Measurements from ENCODE around the gene NIPBL.

Gene NIPBL

DNA sequence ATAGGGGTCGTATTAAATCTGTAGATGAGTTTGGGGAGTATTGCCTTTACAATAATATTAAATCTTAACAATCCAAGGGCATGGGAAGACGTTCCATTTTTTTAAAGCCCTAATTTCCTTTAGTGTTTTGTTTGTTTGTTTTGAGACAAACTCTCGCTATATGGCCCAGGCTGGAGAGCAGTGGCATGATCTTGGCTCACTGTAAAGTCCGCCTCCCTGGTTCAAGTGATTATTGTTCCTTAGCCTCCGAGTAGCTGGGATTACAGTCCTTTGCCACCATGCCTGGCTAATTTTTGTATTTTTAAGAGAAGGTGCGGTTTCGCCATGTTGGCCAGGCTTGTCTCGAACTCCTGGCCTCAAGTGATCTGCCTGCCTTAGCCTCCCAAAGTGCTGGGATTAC, 19.9 kb downstream of the NIPBL start:
- Histone ChIP-seq H2AK5ac (ENCODE audit: low read depth, low read length) (no peak overlapping the region), H2BK12ac (ENCODE audit: low read length) (no peak overlapping the region), H3K27me3 (ENCODE audit: control insufficient read depth in 3 of 3, insufficient read depth in 3 of 3, low read depth in 1 of 3, low read length in 3 of 3) (no peaks in the 10 kb centered on the region), H3K14ac (ENCODE audit: low read length) (no peak overlapping the region), H3K4ac (ENCODE audit: low read length) (no peak overlapping the region), H2BK120ac (ENCODE audit: low read depth, low read length) (no peak overlapping the region), H3K18ac (ENCODE audit: low read length) (no peak overlapping the region), H3K23ac (ENCODE audit: low read depth, low read length, poor library complexity) (no peak overlapping the region), H2AFZ (ENCODE audit: low read length) (no peak overlapping the region), H3K4me2 (ENCODE audit: insufficient read depth, low read length, poor library complexity, severe bottlenecking) (no peak overlapping the region), H4K91ac (ENCODE audit: low read depth, low read length, poor library complexity) (no peak overlapping the region), H3K9me3 (replicated peaks in 1 of 2; ENCODE audit: control insufficient read depth in 2 of 2, insufficient read depth in 1 of 2, low read depth in 1 of 2, low read length in 2 of 2) (peaks cover 0 to 37% of the 10 kb centered on the region in 2 donors), H2BK5ac (ENCODE audit: low read length) (no peak overlapping the region), H3K4me3 (ENCODE audit: low read length in 2 of 2) (no peak overlapping the region), H3K79me1 (ENCODE audit: low read depth, low read length) (no peaks in the 10 kb centered on the region), H3K9ac (ENCODE audit: low read depth, low read length, poor library complexity) (no peak overlapping the region), H3K36me3 (replicated peaks in 1 of 2; ENCODE audit: control insufficient read depth in 2 of 2, insufficient read depth in 2 of 2, low read length in 2 of 2) (peaks cover 0 to 13% of the 10 kb centered on the region in 2 donors), H4K8ac (ENCODE audit: low read depth, low read length) (no peak overlapping the region), H3K4me1 (ENCODE audit: control insufficient read depth in 2 of 2, insufficient read depth in 1 of 2, low read depth in 1 of 2, low read length in 2 of 2) (no peaks in the 10 kb centered on the region), H3K27ac (replicated peaks; ENCODE audit: low read length) (no peak overlapping the region), H2BK15ac (ENCODE audit: low read length) (no peak overlapping the region)
- no peak for DNase-seq (ENCODE audit: low spot score)
- WGBS, 2 donors (ENCODE audit: extremely low coverage in 2 of 2, insufficient read length in 2 of 2, insufficient replicate concordance in 1 of 2): no CpG with 5 or more reads among the region's 8 CpGs

DNA sequence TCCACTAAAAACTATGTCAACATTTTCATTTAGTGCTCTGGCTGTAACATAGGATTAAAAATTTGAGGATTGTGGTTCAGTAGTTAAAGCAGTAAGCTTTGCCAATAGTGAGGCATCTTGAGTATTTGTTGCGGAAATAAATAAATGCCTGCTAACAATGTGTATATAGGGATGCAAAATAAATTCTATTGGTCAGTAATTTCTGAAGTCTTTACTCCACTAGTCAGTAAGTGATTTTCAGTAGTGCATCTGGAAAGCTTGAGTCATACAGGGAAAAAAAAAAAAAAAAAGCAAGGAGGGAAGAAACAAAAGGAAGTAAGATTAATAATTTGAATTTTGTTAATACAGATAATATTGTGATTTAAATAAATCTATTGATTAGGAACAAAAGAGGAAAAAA, 21.0 kb downstream of the NIPBL start:
- H3K27ac ChIP-seq (replicated peaks; ENCODE audit: low read length): no peak overlapping the region

DNA sequence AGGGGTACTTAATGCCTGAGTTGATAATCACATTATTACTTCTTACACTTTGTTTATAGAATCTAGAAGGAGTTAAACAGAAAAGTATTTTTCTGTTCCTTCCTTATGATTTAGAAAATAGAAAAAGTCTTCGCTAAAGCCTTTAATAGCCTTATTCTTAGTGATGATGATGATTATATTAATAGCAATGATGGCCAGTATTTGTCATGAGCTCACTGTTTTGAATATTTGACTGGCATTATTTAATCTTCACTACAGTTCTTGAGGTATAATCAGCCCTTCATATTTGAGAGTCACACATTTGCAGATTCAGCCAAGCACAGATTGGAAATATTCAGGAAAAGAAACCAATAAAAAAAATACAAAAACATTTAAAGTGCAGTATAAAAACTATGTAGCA, 23.3 kb downstream of the NIPBL start:
- no CpG with 5 or more reads among the region's 1 CpG for WGBS, 2 donors (ENCODE audit: extremely low coverage in 2 of 2, insufficient read length in 2 of 2, insufficient replicate concordance in 1 of 2)
- H3K9ac ChIP-seq (ENCODE audit: low read depth, low read length, poor library complexity): no peak overlapping the region
- no peak overlapping the region for H2BK120ac ChIP-seq (ENCODE audit: low read depth, low read length)
- H3K4ac ChIP-seq (ENCODE audit: low read length): no peak overlapping the region
- peaks cover 0 to 4% of the 10 kb centered on the region in 2 donors for H3K36me3 ChIP-seq (replicated peaks in 1 of 2; ENCODE audit: control insufficient read depth in 2 of 2, insufficient read depth in 2 of 2, low read length in 2 of 2)
- H3K4me3 ChIP-seq (ENCODE audit: low read length in 2 of 2): no peak overlapping the region
- no peak overlapping the region for H2AFZ ChIP-seq (ENCODE audit: low read length)
- H2BK15ac ChIP-seq (ENCODE audit: low read length): no peak overlapping the region
- H3K23ac ChIP-seq (ENCODE audit: low read depth, low read length, poor library complexity): no peak overlapping the region
- no peak overlapping the region for H2BK5ac ChIP-seq (ENCODE audit: low read length)
- H3K27me3 ChIP-seq (ENCODE audit: control insufficient read depth in 3 of 3, insufficient read depth in 3 of 3, low read depth in 1 of 3, low read length in 3 of 3): no peaks in the 10 kb centered on the region
- H2BK12ac ChIP-seq (ENCODE audit: low read length): no peak overlapping the region
- H3K4me1 ChIP-seq (ENCODE audit: control insufficient read depth in 2 of 2, insufficient read depth in 1 of 2, low read depth in 1 of 2, low read length in 2 of 2): no peaks in the 10 kb centered on the region
- H3K4me2 ChIP-seq (ENCODE audit: insufficient read depth, low read length, poor library complexity, severe bottlenecking): no peak overlapping the region
- no peak overlapping the region for H3K27ac ChIP-seq (replicated peaks; ENCODE audit: low read length)
- no peak overlapping the region for H3K18ac ChIP-seq (ENCODE audit: low read length)
- no peak overlapping the region for H4K8ac ChIP-seq (ENCODE audit: low read depth, low read length)
- H4K91ac ChIP-seq (ENCODE audit: low read depth, low read length, poor library complexity): no peak overlapping the region
- H3K14ac ChIP-seq (ENCODE audit: low read length): no peak overlapping the region
- peaks cover 2% of the 10 kb centered on the region for H3K79me1 ChIP-seq (ENCODE audit: low read depth, low read length)
- peaks cover 0 to 40% of the 10 kb centered on the region in 2 donors for H3K9me3 ChIP-seq (replicated peaks in 1 of 2; ENCODE audit: control insufficient read depth in 2 of 2, insufficient read depth in 1 of 2, low read depth in 1 of 2, low read length in 2 of 2)
- DNase-seq (ENCODE audit: low spot score): no peak
- H2AK5ac ChIP-seq (ENCODE audit: low read depth, low read length): no peak overlapping the region

More for the DNA sequence above, 21.0 kb downstream of the NIPBL start:
- no peak overlapping the region for H3K23ac ChIP-seq (ENCODE audit: low read depth, low read length, poor library complexity)
- H3K9me3 ChIP-seq (replicated peaks in 1 of 2; ENCODE audit: control insufficient read depth in 2 of 2, insufficient read depth in 1 of 2, low read depth in 1 of 2, low read length in 2 of 2): peaks cover 0 to 40% of the 10 kb centered on the region in 2 donors
- H3K4me3 ChIP-seq (ENCODE audit: low read length in 2 of 2): no peak overlapping the region
- no peak overlapping the region for H2AK5ac ChIP-seq (ENCODE audit: low read depth, low read length)
- no peak overlapping the region for H2AFZ ChIP-seq (ENCODE audit: low read length)
- no peak overlapping the region for H2BK12ac ChIP-seq (ENCODE audit: low read length)
- H3K36me3 ChIP-seq (replicated peaks in 1 of 2; ENCODE audit: control insufficient read depth in 2 of 2, insufficient read depth in 2 of 2, low read length in 2 of 2): peaks cover 0 to 8% of the 10 kb centered on the region in 2 donors
- no peak overlapping the region for H4K8ac ChIP-seq (ENCODE audit: low read depth, low read length)
- H2BK15ac ChIP-seq (ENCODE audit: low read length): no peak overlapping the region
- H3K4ac ChIP-seq (ENCODE audit: low read length): no peak overlapping the region
- DNase-seq (ENCODE audit: low spot score): no peak
- H3K18ac ChIP-seq (ENCODE audit: low read length): no peak overlapping the region
- no peak overlapping the region for H3K4me2 ChIP-seq (ENCODE audit: insufficient read depth, low read length, poor library complexity, severe bottlenecking)
- H2BK5ac ChIP-seq (ENCODE audit: low read length): no peak overlapping the region
- H3K27me3 ChIP-seq (ENCODE audit: control insufficient read depth in 3 of 3, insufficient read depth in 3 of 3, low read depth in 1 of 3, low read length in 3 of 3): no peaks in the 10 kb centered on the region
- no peak overlapping the region for H3K14ac ChIP-seq (ENCODE audit: low read length)
- no peak overlapping the region for H4K91ac ChIP-seq (ENCODE audit: low read depth, low read length, poor library complexity)
- H3K4me1 ChIP-seq (ENCODE audit: control insufficient read depth in 2 of 2, insufficient read depth in 1 of 2, low read depth in 1 of 2, low read length in 2 of 2): no peaks in the 10 kb centered on the region
- no peak overlapping the region for H3K9ac ChIP-seq (ENCODE audit: low read depth, low read length, poor library complexity)
- H2BK120ac ChIP-seq (ENCODE audit: low read depth, low read length): no peak overlapping the region
- H3K79me1 ChIP-seq (ENCODE audit: low read depth, low read length): no peaks in the 10 kb centered on the region
- no CpG with 5 or more reads among the region's 1 CpG for WGBS, 2 donors (ENCODE audit: extremely low coverage in 2 of 2, insufficient read length in 2 of 2, insufficient replicate concordance in 1 of 2)

DNA sequence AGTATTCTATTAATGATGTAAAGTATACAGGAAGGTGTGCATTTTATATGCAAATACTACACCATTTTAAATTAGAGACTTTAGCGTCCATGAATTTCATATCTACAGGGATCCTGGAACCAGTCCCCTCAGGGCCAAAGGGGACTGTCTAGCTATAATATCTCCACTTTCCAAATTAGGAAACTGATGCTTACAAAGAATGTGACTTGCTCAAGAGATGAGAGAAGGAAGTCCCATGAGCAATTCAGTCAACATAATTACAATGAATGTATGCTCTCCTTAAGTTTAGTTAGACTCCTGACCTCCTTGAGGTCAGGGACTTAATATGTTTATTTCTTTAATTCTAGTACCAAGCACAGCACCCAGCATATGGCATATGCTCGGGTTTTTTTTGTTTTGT, 23.7 kb downstream of the NIPBL start:
- no peak overlapping the region for H2BK12ac ChIP-seq (ENCODE audit: low read length)
- H2AFZ ChIP-seq (ENCODE audit: low read length): no peak overlapping the region
- H3K18ac ChIP-seq (ENCODE audit: low read length): no peak overlapping the region
- H2AK5ac ChIP-seq (ENCODE audit: low read depth, low read length): no peak overlapping the region
- H3K79me1 ChIP-seq (ENCODE audit: low read depth, low read length): peaks cover 2% of the 10 kb centered on the region
- no peak overlapping the region for H2BK120ac ChIP-seq (ENCODE audit: low read depth, low read length)
- H2BK15ac ChIP-seq (ENCODE audit: low read length): no peak overlapping the region
- H3K14ac ChIP-seq (ENCODE audit: low read length): no peak overlapping the region
- WGBS, 2 donors (ENCODE audit: extremely low coverage in 2 of 2, insufficient read length in 2 of 2, insufficient replicate concordance in 1 of 2): no CpG with 5 or more reads among the region's 2 CpGs
- no peaks in the 10 kb centered on the region for H3K36me3 ChIP-seq (replicated peaks in 1 of 2; ENCODE audit: control insufficient read depth in 2 of 2, insufficient read depth in 2 of 2, low read length in 2 of 2)
- H4K91ac ChIP-seq (ENCODE audit: low read depth, low read length, poor library complexity): no peak overlapping the region
- no peaks in the 10 kb centered on the region for H3K4me1 ChIP-seq (ENCODE audit: control insufficient read depth in 2 of 2, insufficient read depth in 1 of 2, low read depth in 1 of 2, low read length in 2 of 2)
- no peak for DNase-seq (ENCODE audit: low spot score)
- no peak overlapping the region for H3K9ac ChIP-seq (ENCODE audit: low read depth, low read length, poor library complexity)
- H3K27ac ChIP-seq (replicated peaks; ENCODE audit: low read length): no peak overlapping the region
- no peak overlapping the region for H2BK5ac ChIP-seq (ENCODE audit: low read length)
- H3K4me2 ChIP-seq (ENCODE audit: insufficient read depth, low read length, poor library complexity, severe bottlenecking): no peak overlapping the region
- H3K27me3 ChIP-seq (ENCODE audit: control insufficient read depth in 3 of 3, insufficient read depth in 3 of 3, low read depth in 1 of 3, low read length in 3 of 3): no peaks in the 10 kb centered on the region
- H3K4ac ChIP-seq (ENCODE audit: low read length): no peak overlapping the region
- no peak overlapping the region for H3K4me3 ChIP-seq (ENCODE audit: low read length in 2 of 2)
- no peak overlapping the region for H4K8ac ChIP-seq (ENCODE audit: low read depth, low read length)
- H3K9me3 ChIP-seq (replicated peaks in 1 of 2; ENCODE audit: control insufficient read depth in 2 of 2, insufficient read depth in 1 of 2, low read depth in 1 of 2, low read length in 2 of 2): peaks cover 0 to 36% of the 10 kb centered on the region in 2 donors
- no peak overlapping the region for H3K23ac ChIP-seq (ENCODE audit: low read depth, low read length, poor library complexity)
